ENCODE measurements around the gene HLA-DQB1.
A peak's percentile ranks its signal among the peaks of the same experiment; 100 is the strongest.

GRCh38 chr6:32692019-32692418 lies 25.6 kb upstream of the HLA-DQB1 start:
- no peak for TF ChIP-seq LRRFIP1 (CRISPR knock-in tag; conservative IDR thresholded peaks at IDR 0.05)
- TF ChIP-seq ZNF354B (CRISPR knock-in tag; IDR thresholded peaks at IDR 0.05) = no peak
- no peak for TF ChIP-seq MED1 (CRISPR knock-in tag; IDR thresholded peaks at IDR 0.05)
- TF ChIP-seq NR2C2 (CRISPR knock-in tag; IDR thresholded peaks at IDR 0.05; ENCODE audit: borderline replicate concordance) = 0 out of 2 replicates have a peak, but pooled peaks have one; percentile 24
- no peak for TF ChIP-seq HCFC1 (IDR thresholded peaks at IDR 0.05; ENCODE audit: low read depth, low read length)
- no peak for TF ChIP-seq ETS1 (CRISPR knock-in tag; IDR thresholded peaks at IDR 0.05)
- TF ChIP-seq PBX2 (CRISPR knock-in tag; IDR thresholded peaks at IDR 0.05) = no peak
- TF ChIP-seq ZNF350 (CRISPR knock-in tag; IDR thresholded peaks at IDR 0.05; ENCODE audit: borderline replicate concordance, low read depth) = no peak
- TF ChIP-seq CREM (IDR thresholded peaks at IDR 0.05) = no peak
- TF ChIP-seq CREM (CRISPR knock-in tag; IDR thresholded peaks at IDR 0.05) = no peak
- no peak for TF ChIP-seq TFDP2 (CRISPR knock-in tag; IDR thresholded peaks at IDR 0.05)
- TF ChIP-seq FOSL1 (CRISPR knock-in tag; IDR thresholded peaks at IDR 0.05; ENCODE audit: borderline replicate concordance) = no peak

Data from HepG2 (cell line).